HepG2 (cell line): ENCODE data around the gene CACNG5.

Experiments used
- BORCS8-MEF2B ChIP-seq: sonication (generic); formaldehyde crosslinking; IDR thresholded peaks from 2 replicates; pipeline ENCODE4 v1.8.0; 2022; ENCODE audit warnings: mild to moderate bottlenecking, missing genetic modification reagents
- CEBPB ChIP-seq: IDR thresholded peaks from 2 replicates; pipeline ENCODE4 v1.6.1; 2011; ENCODE audit warnings: low read depth, low read length, improper control_type of control experiment, borderline replicate concordance
- CTCF ChIP-seq: sonication (generic); formaldehyde crosslinking; IDR thresholded peaks from 2 replicates; pipeline ENCODE4 v1.5.0; 2020; ENCODE audit warnings: mild to moderate bottlenecking, missing genetic modification reagents, moderate library complexity
- E2F1 ChIP-seq: sonication (generic); formaldehyde crosslinking; IDR thresholded peaks from 2 replicates; pipeline ENCODE4 v1.5.0; 2020; ENCODE audit warnings: missing genetic modification reagents
- GZF1 ChIP-seq: sonication (generic); formaldehyde crosslinking; IDR thresholded peaks from 2 replicates; pipeline ENCODE4 v1.5.1; 2020; ENCODE audit warnings: mild to moderate bottlenecking, missing genetic modification reagents
- MXD1 ChIP-seq: sonication (generic); formaldehyde crosslinking; IDR thresholded peaks from 2 replicates; pipeline ENCODE4 v1.4.0; 2020; ENCODE audit warnings: mild to moderate bottlenecking, missing genetic modification reagents
- NFYB ChIP-seq: sonication (generic); formaldehyde crosslinking; IDR thresholded peaks from 2 replicates; pipeline ENCODE4 v1.4.0; 2020; ENCODE audit warnings: missing genetic modification reagents
- PTBP1 ChIP-seq: fragments of 200-400 bp; formaldehyde crosslinking; IDR thresholded peaks from 2 replicates; pipeline ENCODE4 v1.6.1; 2018; ENCODE audit warnings: low read length, low read depth; ENCODE audit not compliant: poor library complexity, severe bottlenecking
- RAD21 ChIP-seq: fragments of 450-650 bp; formaldehyde crosslinking; IDR thresholded peaks from 2 replicates; pipeline ENCODE4 v1.5.0; 2020; ENCODE audit warnings: mild to moderate bottlenecking
- TARDBP ChIP-seq: sonication (generic); formaldehyde crosslinking; IDR thresholded peaks from 2 replicates; pipeline ENCODE4 v1.8.0; 2022; ENCODE audit warnings: mild to moderate bottlenecking, missing genetic modification reagents
- ZMYM2 ChIP-seq: sonication (generic); formaldehyde crosslinking; IDR thresholded peaks from 2 replicates; pipeline ENCODE4 v1.8.0; 2022; ENCODE audit warnings: mild to moderate bottlenecking, missing genetic modification reagents
- ZNF160 ChIP-seq: sonication (generic); formaldehyde crosslinking; IDR thresholded peaks from 2 replicates; pipeline ENCODE4 v1.8.0; 2022; ENCODE audit warnings: mild to moderate bottlenecking, inconsistent platforms, missing genetic modification reagents
- TF ChIP-seq, protein P1 (sequence below): sonication (generic); formaldehyde crosslinking; IDR thresholded peaks from 2 replicates; pipeline ENCODE4 v1.8.1; 2023; ENCODE audit warnings: mild to moderate bottlenecking, moderate library complexity, missing genetic modification reagents

- TF ChIP-seq E2F1 (CRISPR knock-in tag) (no peak), PTBP1 (no peak), ZMYM2 (CRISPR knock-in tag) (no peak), BORCS8-MEF2B (CRISPR knock-in tag) (no peak), GZF1 (CRISPR knock-in tag) (no peak), CTCF (CRISPR knock-in tag) (no peak), TARDBP (no peak), CEBPB (no peak), RAD21 (CRISPR knock-in tag) (no peak), MXD1 (no peak), NFYB (CRISPR knock-in tag) (no peak), ZNF160 (CRISPR knock-in tag) (no peak)
- TF ChIP-seq, protein P1, sequence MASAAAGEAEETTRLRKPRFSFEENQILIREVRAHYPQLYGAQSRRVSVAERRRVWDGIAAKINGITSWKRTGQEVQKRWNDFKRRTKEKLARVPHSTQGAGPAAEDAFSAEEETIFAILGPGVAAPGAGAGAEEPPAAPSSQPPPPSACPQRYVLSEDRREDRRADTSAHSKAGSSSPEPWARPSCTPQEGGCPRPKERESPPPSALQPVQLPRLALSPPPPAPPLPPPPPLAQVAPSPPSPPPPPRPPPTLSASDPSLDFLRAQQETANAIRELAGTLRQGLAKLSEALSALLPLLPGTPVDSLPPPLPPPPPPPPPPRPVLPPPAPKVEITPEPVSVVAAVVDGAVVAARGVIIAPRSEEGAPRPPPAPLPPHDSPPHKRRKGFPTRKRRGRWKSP = no peak
These were observed 57.3 kb downstream of the CACNG5 start for GRCh38 chr17:66892246-66892645.
